EH (cell line): ENCODE measurements around the gene TRPM2.

Experiments used
- DNase-seq: peaks from one replicate; pipeline ENCODE4 v3.0.0-alpha.2; 2015; ENCODE audit warnings: low read depth

The TRPM2 gene

DNA sequence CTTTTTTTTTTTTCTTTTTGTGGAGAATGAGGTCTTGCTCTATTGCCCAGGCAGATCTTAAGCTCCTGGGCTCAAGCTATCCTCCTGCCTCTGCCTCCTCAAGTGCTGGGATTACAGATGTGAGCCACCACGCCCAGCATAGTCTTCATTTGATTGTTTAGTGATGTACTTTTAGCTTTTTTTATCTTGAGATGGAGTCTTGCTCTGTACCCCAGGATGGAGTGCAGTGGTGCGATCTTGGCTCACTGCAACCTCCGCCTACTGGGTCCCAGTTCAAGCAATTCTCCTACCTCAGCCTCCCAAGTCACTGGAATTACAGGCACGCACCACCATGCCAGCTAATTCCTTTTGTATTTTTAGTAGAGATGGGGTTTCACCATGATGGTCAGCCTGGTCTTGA lies 77.9 kb downstream of the TRPM2 start:
- DNase-seq: no peak

GRCh38 chr21:44432841-44433790 lies 79.7 kb downstream of the TRPM2 start:
- no peak for DNase-seq

- DNase-seq: no peak
These were observed 80.6 kb downstream of the TRPM2 start for GRCh38 chr21:44433791-44434567.

DNA sequence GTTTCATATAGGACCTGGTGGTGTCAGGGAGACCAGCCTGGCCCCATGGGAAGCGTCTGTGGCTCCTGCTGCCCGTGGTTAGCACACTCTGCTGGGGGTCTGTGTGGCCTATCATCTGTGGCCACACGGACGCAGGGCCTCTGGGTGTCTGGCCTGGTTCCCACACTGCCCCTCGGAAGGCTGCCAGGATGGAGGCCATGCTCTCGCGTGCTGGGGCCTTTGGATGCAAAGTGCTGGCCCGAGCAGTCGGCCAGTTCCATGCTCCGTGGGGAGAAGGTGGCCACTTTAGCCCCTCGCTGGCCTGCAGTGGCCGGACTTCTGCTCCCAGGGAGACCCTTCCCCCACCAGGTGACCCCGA lies 81.1 kb downstream of the TRPM2 start:
- no peak for DNase-seq

DNA sequence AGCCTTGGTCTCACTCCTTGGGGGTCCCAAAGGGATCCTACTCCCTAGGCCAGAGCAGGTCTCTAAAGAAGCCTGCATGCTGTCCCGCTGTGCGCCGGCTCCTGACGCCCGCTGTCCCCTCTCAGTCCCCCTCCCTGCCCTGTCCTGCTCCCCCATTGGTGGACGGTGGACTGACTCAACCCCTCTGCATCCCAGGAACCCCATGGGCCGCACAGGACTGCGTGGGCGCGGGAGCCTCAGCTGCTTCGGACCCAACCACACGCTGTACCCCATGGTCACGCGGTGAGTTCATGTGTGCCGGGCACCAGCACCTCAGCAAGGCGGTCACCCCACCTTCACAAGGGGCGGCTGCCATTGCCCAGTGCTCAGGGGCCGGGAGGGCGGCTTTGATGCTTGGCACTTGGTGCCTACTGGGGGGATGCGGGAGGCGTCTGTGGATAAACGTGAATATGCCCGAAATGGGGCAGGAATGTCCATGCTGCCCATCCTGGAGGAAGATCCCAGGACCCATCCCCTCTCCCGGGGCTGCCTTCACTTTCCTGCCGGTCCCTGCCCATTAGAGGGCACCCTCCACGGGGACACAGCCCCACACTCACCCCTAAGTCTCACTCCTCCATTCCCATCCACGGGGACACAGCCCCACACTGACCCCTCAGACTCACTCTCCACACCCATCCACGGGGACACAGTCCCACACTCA lies 81.7 kb downstream of the TRPM2 start:
- DNase-seq: no peak

DNA sequence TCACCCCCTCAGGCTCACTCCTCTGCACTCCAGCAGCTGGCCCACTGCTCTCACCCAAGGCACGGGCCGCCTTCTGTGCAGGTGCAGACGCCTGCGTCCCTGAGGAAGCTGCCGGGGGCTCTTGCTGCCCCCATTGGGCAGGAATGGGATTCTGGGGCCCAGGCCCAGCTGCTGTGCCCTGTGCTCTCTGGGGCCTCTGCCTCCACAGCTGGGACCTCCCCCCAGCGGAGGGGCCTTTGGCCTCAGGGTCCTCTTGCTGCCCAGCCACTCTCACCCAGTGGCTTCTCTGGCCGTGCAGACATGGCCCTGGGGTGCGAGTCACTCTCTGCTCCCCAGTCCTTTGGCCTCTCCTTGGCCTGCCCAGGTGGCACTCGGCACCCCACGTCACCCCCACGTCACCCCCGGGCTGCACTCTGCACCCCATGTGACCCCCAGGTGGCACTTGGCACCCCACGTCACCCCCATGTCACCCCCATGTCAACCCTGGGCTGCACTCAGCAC lies 82.7 kb downstream of the TRPM2 start:
- DNase-seq: no peak

GRCh38 chr21:44436958-44437357 lies 83.5 kb downstream of the TRPM2 start:
- no peak for DNase-seq

DNA sequence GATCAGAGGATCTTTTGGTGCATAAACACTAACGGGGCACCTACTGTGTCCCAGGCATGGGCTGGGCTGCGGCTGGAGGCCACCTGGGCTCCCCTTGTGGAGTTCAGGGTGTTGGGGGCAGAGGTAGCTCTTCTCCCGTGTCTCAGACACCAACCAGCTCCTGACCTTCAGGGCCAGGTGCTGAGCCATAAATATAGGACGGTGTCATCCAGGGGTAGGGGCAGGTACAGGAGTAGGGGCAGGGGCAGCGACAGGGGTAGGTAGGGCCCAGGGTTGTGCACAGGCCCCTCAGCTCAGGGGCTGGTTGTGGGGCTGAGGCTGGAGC lies 83.9 kb downstream of the TRPM2 start:
- DNase-seq: no peak

DNA sequence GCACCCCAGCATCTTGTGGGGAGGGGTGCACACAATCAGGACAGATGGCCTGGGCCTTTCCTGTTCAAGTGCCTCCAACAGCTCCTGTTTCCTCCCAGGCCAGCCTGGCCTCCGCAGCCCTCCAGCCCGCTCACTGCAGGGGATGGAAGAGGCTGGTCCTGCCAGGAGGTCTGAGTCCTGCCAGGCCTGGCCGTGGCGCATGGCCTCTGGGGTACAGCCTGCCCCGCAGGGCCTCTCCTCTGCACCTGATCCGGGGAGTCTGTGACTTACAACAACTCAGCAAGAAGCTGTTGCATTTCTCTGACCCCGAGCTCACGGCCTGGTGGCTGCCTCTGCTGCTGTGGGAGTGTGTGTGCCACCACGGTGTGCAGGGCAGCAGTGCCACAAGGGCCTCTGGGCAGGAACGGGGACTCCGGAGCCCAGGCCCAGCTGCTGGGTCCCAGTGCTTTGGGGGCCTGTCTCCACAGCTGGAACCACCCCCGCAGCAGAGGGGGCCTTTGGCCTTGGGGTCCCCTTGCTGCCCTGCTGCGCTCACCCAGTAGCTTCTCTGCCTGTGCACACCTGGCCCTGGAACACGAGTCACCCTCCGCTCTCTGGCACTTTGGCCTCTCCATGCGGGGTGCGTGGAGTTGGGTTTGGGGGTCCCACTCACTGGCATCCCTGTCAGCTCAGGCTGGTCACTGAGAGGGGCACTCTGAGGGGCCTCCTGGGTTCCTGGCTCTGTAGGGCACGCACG lies 84.4 kb downstream of the TRPM2 start:
- no peak for DNase-seq

DNA sequence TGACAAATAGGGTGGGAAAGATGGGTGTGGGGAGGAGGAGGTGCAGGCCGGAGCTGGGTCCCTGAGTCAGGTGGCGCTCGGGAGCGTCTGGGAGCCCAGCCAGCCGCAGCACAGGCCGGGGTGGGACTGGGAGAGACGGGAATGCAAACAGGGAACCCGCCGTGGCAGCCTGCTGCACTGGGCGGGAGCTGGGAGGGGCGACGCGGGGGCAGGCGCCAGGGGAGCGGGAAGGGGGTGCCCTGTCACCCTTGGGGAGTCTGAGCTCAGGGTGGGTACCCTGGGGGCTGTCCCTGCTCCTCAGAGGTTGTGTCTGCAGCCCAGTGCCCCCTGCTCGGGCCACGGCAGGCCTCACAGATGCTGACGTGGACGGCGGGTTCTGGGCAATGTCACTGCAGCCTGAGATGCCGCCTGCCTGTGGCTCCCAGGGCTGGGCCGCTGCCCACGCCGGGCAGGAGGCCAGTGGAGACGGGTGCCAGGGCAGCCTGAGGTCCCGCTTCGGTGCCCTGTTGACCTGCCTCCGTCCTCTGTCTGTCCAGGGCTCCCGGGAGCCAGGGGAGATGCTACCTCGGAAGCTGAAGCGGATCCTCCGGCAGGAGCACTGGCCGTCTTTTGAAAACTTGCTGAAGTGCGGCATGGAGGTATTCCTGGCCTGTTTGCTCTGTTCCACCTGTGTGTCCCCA lies 85.2 kb downstream of the TRPM2 start:
- no peak for DNase-seq

DNA sequence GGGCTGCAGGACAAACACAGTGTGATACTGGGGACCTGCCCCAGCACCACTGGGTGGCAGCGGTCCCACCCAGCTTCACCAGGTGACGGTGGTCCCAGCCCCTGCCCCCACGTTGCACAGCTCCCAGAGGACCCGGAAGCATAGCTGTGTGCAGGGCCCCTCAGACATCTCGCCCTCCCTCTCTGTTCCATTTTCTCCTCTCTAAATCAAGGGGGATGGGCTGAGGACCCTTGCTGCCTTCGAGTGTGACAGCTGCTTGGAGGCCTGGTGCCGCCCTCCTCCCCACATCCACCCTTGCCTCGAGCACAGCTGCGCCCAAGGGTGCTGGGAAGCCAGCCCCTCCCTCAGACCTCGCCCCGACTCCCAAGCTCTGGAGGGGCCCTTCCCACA lies 85.8 kb downstream of the TRPM2 start:
- no peak for DNase-seq

DNA sequence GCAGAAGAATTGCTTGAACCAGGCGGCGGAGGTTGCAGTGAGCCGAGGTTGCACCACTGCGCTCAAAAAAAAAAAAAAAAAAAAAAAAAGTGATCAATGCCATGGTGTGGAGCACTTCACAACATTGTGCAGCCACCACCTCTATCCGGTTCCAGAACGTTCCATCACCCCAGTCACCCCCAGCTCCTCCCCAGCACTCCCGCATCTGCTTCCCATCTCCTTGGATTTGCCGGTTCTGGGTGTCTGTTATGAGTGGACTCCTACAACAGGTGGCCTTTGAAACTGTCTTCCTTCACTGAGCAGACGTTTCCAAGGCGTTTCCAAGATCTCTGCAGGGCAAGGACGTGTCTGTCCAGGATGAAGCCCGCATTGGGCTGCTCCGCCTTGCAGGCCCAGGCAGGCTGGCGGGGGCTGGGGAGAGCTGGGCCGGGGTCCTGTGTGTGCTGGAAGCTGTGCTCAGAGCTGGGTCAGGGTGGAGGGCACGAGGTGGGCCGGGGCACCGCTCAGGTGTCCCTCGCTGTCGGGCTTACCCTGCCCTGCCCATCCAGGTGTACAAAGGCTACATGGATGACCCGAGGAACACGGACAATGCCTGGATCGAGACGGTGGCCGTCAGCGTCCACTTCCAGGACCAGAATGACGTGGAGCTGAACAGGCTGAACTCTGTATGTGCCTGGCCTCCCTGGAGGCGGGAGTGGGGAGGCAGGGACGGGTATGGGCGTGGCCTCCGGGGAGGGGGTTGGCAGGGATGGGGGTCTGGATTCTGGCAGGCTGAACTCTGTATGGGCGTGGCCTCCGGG lies 87.0 kb downstream of the TRPM2 start:
- no peak for DNase-seq

GRCh38 chr21:44441041-44441400 lies 87.6 kb downstream of the TRPM2 start:
- DNase-seq: no peak

DNA sequence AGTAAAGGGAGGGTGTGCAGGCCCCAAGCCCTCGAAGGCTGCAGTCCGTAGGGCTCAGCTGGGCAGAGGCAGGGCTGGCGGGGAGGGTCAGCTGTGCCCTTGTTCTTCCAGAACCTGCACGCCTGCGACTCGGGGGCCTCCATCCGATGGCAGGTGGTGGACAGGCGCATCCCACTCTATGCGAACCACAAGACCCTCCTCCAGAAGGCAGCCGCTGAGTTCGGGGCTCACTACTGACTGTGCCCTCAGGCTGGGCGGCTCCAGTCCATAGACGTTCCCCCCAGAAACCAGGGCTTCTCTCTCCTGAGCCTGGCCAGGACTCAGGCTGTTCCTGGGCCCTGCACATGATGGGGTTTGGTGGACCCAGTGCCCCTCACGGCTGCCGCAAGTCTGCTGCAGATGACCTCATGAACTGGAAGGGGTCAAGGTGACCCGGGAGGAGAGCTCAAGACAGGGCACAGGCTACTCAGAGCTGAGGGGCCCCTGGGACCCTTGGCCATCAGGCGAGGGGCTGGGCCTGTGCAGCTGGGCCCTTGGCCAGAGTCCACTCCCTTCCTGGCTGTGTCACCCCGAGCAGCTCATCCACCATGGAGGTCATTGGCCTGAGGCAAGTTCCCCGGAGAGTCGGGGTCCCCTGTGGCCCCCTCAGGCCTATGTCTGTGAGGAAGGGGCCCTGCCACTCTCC lies 88.3 kb downstream of the TRPM2 start:
- DNase-seq: no peak

GRCh38 chr21:44442266-44443125 lies 89.1 kb downstream of the TRPM2 start:
- no peak for DNase-seq

- no peak for DNase-seq
These were observed 90.0 kb downstream of the TRPM2 start for GRCh38 chr21:44443291-44443890.

- no peak for DNase-seq
These were observed 90.5 kb downstream of the TRPM2 start for GRCh38 chr21:44443891-44444285.

GRCh38 chr21:44444286-44444931 lies 91.0 kb downstream of the TRPM2 start:
- no peak for DNase-seq
